Lower leg skin (tissue), 3 donors: Measurements from ENCODE around the gene DTL.

Experiments
- POLR2A ChIP-seq, 2 donors: fragments of 450-650 bp; IDR thresholded peaks; one replicate each; pipeline ENCODE4 v1.6.1; 2016 to 2017; ENCODE audit warnings: antibody characterized with exemption in 2 of 2, mild to moderate bottlenecking in 1 of 2, moderate library complexity in 1 of 2
- TF ChIP-seq, protein P1 (sequence below), 3 donors: fragments of 450-650 bp; IDR thresholded peaks; one replicate each; pipeline ENCODE4 v1.5.1; 2016; ENCODE audit warnings: antibody characterized with exemption in 3 of 3, mild to moderate bottlenecking in 3 of 3, moderate library complexity in 2 of 3

DNA sequence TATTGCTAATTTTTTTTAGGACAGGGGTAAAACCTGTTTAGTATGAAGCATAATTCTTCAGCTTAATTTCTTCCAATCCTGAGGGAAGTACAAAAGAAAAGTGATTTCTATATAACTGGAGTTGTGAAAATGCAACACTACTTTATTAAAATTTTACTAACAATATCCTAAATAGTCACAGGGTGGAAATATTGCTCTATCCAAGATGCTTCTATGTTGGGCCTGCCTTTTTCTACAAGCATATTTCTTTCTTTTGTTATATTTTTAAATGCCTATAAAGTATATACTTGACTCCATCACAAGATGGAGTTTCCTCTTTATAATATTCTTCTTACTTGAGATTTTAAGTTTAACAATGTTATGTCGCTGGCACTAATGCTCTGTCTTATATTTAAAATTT, 37.9 kb downstream of the DTL start:
- TF ChIP-seq, protein P1, sequence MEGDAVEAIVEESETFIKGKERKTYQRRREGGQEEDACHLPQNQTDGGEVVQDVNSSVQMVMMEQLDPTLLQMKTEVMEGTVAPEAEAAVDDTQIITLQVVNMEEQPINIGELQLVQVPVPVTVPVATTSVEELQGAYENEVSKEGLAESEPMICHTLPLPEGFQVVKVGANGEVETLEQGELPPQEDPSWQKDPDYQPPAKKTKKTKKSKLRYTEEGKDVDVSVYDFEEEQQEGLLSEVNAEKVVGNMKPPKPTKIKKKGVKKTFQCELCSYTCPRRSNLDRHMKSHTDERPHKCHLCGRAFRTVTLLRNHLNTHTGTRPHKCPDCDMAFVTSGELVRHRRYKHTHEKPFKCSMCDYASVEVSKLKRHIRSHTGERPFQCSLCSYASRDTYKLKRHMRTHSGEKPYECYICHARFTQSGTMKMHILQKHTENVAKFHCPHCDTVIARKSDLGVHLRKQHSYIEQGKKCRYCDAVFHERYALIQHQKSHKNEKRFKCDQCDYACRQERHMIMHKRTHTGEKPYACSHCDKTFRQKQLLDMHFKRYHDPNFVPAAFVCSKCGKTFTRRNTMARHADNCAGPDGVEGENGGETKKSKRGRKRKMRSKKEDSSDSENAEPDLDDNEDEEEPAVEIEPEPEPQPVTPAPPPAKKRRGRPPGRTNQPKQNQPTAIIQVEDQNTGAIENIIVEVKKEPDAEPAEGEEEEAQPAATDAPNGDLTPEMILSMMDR (IDR thresholded peaks at IDR 0.05), result no peak
- no peak for TF ChIP-seq POLR2A (IDR thresholded peaks at IDR 0.05)
